Measurements from ENCODE around the gene CD28. TPM values are rescaled to one million over a fixed set of nuclear protein-coding genes. Genes with fewer than 3 reads are reported as not detected.
"Not testable (repeated sequence)": the region's sequence is repeated elsewhere in the genome, so short reads cannot be mapped to it uniquely, and the experiment has no call there.

The CD28 gene
- total RNA-seq, 1 experiment from 2014 or later = not detected

DNA sequence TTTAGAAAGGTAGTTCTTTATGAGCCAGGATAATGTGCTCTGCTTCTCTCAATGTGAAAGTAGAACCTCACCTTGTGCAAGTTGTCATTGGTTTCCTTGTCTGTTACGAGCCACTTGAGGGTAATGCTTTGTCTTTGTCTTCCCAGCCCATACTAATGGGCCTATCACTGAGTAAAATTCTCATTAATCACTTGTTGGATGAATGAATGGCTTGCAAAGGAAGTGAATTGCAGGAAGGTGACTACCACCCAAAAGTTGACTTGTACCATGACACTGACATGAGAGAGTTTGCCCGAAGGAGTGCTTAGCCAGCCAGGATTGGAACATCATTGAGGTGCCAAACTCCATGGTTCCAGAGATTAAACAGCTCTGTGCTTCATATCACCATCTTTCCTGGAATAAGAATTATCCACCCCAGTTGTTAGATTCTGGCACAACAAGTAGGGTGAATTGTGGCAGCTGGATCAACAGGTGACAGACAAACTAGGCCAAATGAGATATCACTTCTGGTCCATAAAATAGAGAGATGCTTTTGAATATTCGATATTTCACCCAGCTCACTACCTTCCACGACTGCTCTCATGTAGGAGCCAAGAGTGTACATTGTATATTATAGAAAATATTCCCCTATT, 20.5 kb upstream of the CD28 start:
- no peak for DNase-seq (ENCODE audit: low spot score)

DNA sequence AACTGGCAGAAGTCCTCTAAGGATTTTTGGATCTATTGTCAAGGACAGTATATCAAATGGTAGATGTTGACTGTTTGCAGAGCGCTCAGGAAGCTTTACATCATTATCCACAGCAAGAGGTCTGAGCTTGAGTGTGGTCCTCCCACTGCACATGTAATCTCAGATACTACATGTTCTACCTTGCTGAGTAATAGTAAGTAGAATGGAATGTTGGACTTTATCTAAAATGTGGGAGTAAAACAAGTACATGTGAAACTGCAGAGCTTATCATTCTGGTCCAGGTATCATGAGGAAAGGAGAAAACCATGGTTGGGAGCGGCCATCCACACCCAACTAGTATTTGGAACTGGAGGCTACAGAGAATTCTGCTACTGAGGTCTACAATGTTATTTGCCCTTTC, 19.3 kb upstream of the CD28 start:
- DNase-seq (ENCODE audit: low spot score) = no peak

DNA sequence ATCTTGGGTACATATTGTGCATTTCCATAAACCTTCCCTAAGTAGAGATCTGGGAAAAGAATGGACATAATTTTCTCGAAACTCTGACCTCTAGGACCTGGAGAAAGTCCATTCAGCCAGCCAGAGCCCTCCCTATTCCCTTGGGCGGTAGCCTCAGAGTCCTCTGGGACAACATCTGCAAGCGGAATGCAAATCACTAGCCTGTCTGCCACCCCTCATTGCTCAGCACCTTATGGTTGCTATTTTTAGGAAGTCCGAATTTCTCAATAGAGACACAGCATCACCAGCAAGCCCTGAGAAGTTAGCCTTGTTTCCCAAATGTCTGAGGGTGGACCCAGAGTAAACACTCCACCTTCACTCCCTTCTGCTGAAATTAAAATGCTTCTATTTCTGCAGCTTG, 17.6 kb upstream of the CD28 start:
- DNase-seq (ENCODE audit: low spot score) = no peak

DNA sequence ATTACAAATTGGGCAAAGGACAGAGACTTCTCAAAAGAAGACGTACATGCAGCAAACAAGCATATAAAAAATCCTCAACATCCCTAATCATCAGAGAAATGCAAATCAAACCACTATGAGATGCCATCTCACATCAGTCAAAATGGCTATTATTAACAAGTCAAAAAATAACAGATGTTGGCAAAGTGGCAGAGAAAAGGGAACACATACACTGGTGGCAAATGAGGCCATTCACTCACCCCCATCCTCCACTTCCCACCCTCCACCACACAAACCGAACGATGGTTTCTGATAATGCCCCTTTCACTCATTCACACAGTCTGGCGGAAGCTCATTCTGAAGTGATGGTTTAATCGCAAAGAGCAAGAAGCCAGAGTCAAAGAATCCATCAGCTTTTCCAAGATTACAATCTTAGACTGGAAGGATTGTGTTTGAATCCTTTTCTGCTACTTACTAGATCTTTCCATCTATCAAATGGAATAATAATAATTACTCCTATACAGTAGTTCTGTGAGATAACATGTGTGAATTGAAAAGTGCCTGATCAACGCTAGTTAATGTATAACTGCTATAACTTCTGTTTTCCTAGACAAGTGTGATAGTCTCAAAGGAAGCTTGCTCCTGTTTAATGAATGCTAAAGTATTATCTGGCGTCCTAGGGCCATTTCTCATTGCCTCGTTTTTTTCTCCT, 16.9 kb upstream of the CD28 start:
- DNase-seq (ENCODE audit: low spot score) = no peak

DNA sequence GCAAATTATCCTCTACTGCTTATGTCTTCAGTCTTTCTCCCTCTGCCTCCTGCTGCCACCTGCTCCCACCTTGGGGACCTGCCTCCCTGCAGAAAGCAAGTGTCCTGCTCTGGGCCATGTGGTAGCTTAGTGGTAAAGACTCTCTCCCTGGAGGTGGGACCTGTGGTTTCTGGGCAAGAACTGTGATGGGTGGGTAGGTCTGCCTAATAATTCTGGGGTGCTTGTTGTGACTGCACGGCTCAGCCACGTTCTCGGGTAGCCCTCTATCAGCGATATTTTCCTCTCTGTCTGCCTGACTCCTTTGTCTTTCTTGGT, 16.4 kb upstream of the CD28 start:
- DNase-seq (ENCODE audit: low spot score) = no peak

DNA sequence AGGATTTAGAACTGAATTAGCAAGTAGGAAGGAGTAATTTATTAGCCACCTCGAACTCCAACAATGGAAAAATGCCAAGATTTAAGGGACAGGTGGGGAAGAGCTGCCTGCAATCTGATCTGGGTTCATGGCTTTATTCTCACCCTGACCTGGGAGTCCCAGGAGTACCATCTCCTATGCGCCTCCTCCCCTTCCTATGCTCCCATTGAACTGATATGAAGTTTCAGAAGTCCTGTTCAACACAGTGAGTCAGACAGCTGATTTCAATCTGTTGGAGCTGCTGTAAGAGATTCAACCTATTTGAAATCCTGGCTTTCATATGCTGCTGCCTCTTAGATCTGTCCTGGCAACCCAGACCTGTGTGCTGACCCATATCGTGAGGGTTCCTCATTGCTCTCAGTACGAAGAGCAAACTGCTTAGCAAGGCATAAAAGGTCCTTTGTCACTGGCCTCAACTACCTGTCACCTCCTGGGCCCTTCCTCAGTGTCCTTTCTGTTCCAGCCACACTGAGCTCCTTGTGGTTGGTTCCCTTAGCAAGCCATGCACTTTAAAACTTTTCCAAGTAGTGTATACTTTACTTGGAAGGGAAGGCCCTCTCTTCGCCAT, 15.9 kb upstream of the CD28 start:
- no peak for DNase-seq (ENCODE audit: low spot score)

DNA sequence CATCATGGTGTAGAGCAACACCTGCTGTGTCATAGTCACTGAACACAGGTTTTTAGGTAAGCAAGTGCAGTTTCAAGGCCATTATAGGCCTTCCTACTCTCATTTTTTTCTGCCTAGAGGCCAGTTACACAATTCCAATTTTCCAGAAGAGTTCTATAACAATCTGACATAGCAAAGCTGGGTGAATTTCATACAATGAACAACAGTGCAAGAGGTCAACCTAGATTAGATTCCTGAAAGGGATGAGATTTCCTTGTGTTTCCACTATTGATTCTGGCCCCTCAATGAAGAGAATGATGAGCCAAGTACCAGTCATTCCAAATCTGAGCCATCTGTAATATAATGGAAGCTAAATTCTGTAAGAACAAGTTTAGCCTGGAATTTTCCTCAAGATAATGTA, 15.3 kb upstream of the CD28 start:
- DNase-seq (ENCODE audit: low spot score) = no peak

- DNase-seq (ENCODE audit: low spot score) = no peak
Observed at GRCh38 chr2:203692031-203692710, 14.3 kb upstream of the CD28 start.

DNA sequence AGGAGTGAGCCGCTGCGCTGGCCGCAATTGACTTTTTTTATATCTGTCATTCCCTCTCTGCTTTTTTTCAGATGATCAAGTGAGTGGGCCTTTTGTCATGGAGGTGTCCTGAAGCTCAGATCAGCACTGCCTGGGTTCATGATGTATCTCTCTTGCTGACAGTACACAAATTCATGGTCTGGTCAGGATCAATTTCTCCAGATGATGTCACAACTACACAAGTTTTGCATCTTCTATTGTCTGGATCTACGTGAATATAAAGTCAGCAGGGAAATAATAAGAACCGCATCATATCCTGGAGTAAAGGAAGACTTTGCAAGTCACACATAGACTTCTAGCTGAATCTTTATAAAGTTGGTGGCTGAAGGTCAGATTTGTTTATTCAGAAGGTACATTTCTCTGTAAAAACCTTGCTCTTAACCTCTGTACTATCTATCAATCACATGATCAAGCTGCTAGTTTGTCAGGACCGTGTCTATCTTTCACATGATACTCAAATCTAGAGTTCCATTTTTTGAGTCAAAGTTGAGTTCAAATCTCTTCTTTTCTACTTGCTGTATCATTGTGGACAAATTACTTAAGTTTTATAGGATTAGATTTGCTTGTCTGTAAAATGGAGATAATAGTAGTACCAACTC, 13.1 kb upstream of the CD28 start:
- no peak for DNase-seq (ENCODE audit: low spot score)

DNA sequence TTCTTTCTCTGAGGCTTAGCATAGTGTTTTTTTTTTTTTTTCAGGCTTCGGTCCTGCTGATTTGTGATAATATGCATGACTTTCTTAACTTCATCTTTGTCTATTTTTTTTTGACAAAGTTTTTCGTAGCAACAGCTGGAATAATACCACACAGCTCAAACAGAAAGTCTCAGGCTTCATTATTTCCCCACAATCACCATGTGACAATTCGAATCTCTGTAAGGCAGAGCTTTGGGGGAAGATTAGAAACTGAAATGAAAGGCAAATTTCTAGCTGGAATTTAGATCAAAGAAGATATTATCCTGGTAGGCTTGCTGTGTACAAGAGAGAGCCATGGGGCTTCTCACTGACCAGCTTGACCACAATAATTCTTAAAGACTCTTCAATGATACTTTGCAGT, 12.2 kb upstream of the CD28 start:
- DNase-seq (ENCODE audit: low spot score) = no peak

GRCh38 chr2:203697190-203697589, 9.2 kb upstream of the CD28 start:
- no peak for DNase-seq (ENCODE audit: low spot score)

DNA sequence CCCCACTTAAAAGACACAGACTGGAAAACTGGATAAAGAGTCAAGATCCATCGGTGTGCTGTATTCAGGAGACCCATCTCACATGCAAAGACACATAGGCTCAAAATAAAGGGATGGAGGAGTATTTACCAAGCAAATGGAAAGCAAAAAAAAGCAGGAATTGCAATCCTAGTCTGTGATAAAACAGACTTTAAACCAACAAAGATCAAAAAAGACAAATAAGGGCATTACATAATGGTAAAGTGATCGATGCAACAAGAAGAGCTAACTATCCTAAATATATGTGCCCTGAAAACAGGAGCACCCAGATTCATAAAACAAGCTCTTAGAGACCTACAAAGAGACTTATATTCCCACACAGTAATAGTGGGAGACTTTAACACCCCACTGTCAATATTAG, 8.7 kb upstream of the CD28 start:
- not testable (repeated sequence) for DNase-seq (ENCODE audit: low spot score)

GRCh38 chr2:203698410-203698809, 8.0 kb upstream of the CD28 start:
- not testable (repeated sequence) for DNase-seq (ENCODE audit: low spot score)

DNA sequence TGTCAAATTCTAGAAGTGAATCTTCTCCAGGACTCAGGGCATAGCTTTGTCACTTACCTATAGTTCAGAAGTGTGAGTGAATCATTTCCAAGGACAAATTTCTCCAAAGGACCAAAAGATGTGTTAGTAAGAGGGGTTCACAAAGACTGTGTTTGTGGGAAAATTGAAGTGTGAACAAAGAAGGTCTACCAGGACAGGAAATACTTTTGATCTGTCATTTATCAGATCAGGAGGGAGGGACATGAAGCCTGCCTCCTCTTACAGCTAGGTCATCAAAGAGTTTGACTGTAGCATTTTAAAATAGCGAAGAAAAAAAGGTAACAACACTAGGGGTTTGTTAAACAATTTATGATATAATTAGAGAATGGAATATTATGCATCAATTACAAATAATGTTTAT, 2.0 kb upstream of the CD28 start:
- no peak for DNase-seq (ENCODE audit: low spot score)

- no peak for DNase-seq (ENCODE audit: low spot score)
Observed at GRCh38 chr2:203705178-203705577, 1.3 kb upstream of the CD28 start.

DNA sequence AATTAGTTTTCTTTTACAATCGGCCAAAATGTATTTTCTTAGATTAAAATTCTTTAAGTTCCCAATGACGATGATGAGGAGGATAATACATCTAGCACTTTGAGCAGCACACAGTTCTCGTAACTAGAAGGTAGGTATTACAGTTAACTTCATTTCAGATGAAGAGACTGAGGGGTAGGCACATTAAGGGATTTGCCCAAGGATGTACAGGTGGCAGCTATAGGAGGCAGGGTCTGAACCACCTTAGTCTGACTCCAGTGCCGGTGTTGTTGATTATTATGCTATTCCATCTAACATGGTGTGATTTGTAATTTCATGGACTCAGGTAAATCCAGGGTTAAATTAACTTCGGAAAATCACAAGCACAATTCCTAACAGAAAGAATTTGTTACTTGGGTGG, 1.1 kb downstream of the CD28 start:
- DNase-seq (ENCODE audit: low spot score) = no peak

DNA sequence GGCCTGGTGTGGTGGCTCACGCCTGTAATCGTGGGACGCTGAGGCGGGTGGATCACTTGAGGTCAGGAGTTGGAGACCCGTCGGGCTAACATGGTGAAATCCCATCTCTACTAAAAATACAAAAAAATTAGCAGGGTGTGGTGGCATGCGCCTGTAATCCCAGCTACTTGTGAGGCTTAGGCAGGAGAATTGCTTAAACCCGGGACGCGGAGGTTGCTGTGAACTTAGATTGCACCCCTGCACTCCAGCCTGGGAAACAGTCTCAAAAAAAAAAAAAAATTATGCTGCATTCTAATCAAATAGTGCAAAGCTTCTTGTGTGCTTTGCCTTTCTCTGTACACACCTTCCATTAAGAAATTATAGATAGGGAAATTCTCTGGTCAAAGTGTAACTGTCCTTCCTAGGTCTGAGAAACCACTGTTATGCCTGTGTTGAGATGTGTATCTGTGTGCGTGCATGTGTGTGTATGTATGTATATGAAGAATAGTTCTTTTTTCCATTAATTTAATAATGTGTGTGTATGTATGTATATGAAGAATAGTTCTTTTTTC, 2.5 kb downstream of the CD28 start:
- no peak for DNase-seq (ENCODE audit: low spot score)

GRCh38 chr2:203709416-203710040, 3.1 kb downstream of the CD28 start:
- no peak for DNase-seq (ENCODE audit: low spot score)

DNA sequence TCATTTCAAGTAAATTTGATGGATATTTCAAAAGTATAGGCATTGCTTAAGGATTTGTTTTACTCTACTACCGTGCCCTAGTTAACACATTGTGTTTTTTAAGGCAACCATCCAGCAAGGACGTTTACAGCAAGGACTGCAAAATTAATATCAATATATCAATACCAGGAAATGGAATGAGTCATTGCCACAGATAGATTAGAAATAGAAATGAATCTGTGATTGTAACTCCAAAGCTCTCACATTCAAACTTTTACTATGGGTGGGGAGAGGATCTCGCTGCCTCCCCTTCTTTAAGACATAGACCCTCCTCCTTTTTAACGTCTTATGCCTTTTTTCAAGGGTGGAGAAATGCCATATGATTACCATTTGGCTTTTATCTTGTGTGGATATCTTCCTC, 3.8 kb downstream of the CD28 start:
- no peak for DNase-seq (ENCODE audit: low spot score)

DNA sequence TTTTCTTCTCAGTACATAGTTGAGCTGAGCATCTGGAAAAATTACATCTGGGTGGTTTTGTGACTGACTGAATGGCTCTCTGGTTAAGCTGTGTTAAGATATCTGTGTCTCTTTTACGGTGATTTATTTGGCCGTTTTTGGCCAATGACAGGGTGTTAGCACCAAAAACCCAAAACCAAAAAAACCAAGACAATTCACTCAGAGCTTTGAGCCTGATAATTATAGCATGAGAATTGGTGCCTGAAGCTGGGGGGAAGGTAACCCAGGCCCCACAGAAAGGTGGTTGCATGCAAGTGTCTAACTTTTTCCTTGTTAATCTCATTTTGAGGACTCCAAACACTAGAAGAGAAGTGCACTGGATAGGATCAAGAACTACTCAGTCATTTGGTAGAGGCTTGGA, 4.5 kb downstream of the CD28 start:
- no peak for DNase-seq (ENCODE audit: low spot score)

DNA sequence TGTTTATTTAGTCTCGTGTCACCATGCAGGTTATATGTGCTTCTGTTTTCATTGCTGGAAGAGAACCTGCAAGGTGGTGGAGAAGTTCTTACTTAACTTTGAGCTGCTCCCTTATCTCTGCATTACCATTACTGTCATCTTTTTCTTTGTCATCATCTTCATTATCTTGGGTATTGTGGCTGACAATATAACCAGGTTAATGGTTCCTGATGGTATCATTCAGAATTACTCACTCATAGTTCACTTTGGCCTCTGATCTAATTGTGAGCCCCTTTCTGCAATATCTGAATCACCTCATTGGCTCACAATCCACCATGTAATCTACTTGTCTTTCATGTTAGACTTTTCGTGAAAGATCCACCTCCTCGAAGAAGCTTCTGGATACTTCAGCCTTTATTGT, 5.0 kb downstream of the CD28 start:
- DNase-seq (ENCODE audit: low spot score) = no peak

DNA sequence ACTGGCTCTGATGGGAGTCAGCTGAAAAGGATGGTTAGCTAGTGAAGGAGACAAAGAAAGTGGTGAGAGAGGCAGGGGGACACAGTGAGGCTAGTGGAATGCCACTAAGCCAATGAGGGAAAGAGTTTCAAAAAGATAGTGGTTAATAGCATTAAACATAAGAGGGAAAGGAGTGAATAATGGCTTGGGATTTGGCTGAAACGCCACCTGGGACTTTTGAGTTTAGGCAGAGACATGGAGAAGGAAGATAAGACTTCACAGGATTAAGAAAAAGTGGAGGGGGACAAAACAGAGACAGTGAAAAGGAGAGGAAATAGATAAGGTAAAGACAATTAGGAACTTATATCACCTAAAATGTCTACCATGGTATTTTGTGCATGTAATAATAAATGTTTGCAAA, 6.9 kb downstream of the CD28 start:
- no peak for DNase-seq (ENCODE audit: low spot score)

All from HT-29 (cell line).